Right cardiac atrium (tissue), 5 donors: ENCODE measurements around the gene CATSPER4. TPM values are rescaled to one million over a fixed set of nuclear protein-coding genes. Genes with fewer than 3 reads are reported as not detected.

ENCODE experiments used
- ATAC-seq, 2 donors: fragments of 200-7000 bp; cut with Tn5 transposase; one replicate each; pipeline versions ENCODE4 v1.8.0 to v1.9.1; 2020; ENCODE audit warnings: moderate library complexity in 2 of 2, mild to moderate bottlenecking in 1 of 2
- DNase-seq, 3 donors: peaks; one replicate each; pipeline ENCODE4 v3.0.0-alpha.2; 2020
- H3K27ac ChIP-seq: one replicate; pipeline ENCODE4 v1.5.1; 2013; ENCODE audit warnings: mild to moderate bottlenecking, low read length, control low read depth, moderate library complexity
- H3K27me3 ChIP-seq: one replicate; pipeline ENCODE4 v1.6.1; 2013; ENCODE audit not compliant: control insufficient read depth, insufficient read depth
- H3K4me1 ChIP-seq: one replicate; pipeline ENCODE4 v1.6.1; 2013; ENCODE audit warnings: low read length; ENCODE audit not compliant: control insufficient read depth, insufficient read depth
- H3K4me3 ChIP-seq: one replicate; pipeline ENCODE4 v1.5.1; 2013; ENCODE audit warnings: low read length, control low read depth
- H3K9me3 ChIP-seq: one replicate; pipeline ENCODE4 v1.6.1; 2013; ENCODE audit warnings: low read length; ENCODE audit not compliant: control insufficient read depth
- WGBS: extraction: QIAGEN DNeasy Blood & Tissue Kit; methylation state at CpG from one replicate; pipeline ENCODE4 v1.1.7; 2013; 5-methylcytosine and 5-hydroxymethylcytosine counted together
- intact Hi-C, 4 donors: fragments of 100-400 bp; cut with DNase I; formaldehyde crosslinking; loops; one replicate each; pipeline versions ENCODE4 v1.11.0 to v1.14.0; 2022 to 2023
- polyA plus RNA-seq: library from polyadenylated mRNA; stranded (reverse); fragments of 200-250 nt; gene quantifications from one replicate; pipeline ENCODE4 v1.2.3, GENCODE V29; 2013
- total RNA-seq, 4 donors: library from RNA; stranded (reverse); fragmentation: NEBNext Ultra II Directional; extraction: Animal tissue kit (Norgen Biotek cat#: 25700); gene quantifications; one replicate each; pipeline ENCODE4 v1.2.1, GENCODE V29; 2021
- donor health status: healthy with polysubstance abuse.
- donor health status: DM: no; HTN: yes; CAD: no.
- donor health status: DM: no; HTN: no; CAD: no.
- donor health status: DM: no; HTN: yes; CAD: no; lungs with severe emphysema.
- donor health status: DM: yes; HTN: yes; CAD: no.

The CATSPER4 gene
- total and polyA plus RNA-seq, 5 donors = not detected

GRCh38 chr1:26158271-26158907 is 32.0 kb upstream of the CATSPER4 start:
- Histone ChIP-seq H3K27me3 (no peaks in the 10 kb centered on the region), H3K9me3 (no peaks in the 10 kb centered on the region), H3K4me1 (peaks cover 15% of the 10 kb centered on the region), H3K4me3 (peak overlapping the region; percentile 43), H3K27ac (peak overlapping the region; percentile 97)
- no peak for DNase-seq
- ATAC-seq = no peak
- 66% methylated on average over 5 of the region's 5 CpGs for WGBS
- intact Hi-C loops = loop anchor here in 2 of 4 donors (5.0 kb wide), 2 partner anchors 46 to 121 kb away; partner anchors contain the start of gene PDIK1L (in 1 of the 2)

GRCh38 chr1:26158908-26159742 is 31.3 kb upstream of the CATSPER4 start, which contains the start of gene FAM110D:
TSS of gene FAM110D (plus strand) at chr1:26159079. CDS start at chr1:26161292, 2,213 bp downstream.
- H3K27me3 ChIP-seq = no peaks in the 10 kb centered on the region
- H3K27ac ChIP-seq = peak within 1 kb of the TSS; percentile 97
- DNase-seq (peak; percentile 32 to 79 (median 65)), ATAC-seq (peak; percentile 21 to 51)
- intact Hi-C loops = loop anchor here in 2 of 4 donors (5.0 kb wide), 2 partner anchors 47 to 122 kb away; partner anchors contain the start of gene PDIK1L (in 1 of the 2)
- no peaks in the 10 kb centered on the region for H3K9me3 ChIP-seq
- H3K4me3 ChIP-seq = peak within 1 kb of the TSS; percentile 43
- 24% methylated on average over 6 of the region's 6 CpGs for WGBS
- H3K4me1 ChIP-seq = peaks cover 15% of the 10 kb centered on the region

DNA sequence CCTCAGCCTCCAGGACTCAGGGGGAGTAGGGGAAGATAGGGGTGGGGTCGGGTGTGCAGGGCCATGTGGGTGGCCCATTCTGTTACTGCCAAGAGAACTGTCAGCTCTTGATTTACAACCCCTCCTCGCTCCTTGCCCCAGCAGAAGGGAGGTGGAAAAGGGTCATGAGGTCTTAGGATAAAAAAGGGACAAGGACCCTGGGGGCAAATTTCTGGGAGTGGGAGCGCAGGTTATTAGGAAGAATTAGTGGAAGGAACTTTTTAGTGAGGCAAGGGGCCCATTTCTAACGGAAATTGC is 30.7 kb upstream of the CATSPER4 start:
- Histone ChIP-seq H3K4me1 (peaks cover 15% of the 10 kb centered on the region), H3K27ac (peak overlapping the region; percentile 97), H3K9me3 (no peaks in the 10 kb centered on the region), H3K27me3 (no peaks in the 10 kb centered on the region), H3K4me3 (peak overlapping the region; percentile 43)
- intact Hi-C loops = loop anchor here (5.0 to 10.0 kb wide), 4 partner anchors 47 to 165 kb away; partner anchors contain the start of genes PDIK1L (in 3 of the 4) and CEP85 (in 1 of the 4)
- ATAC-seq (no peak), DNase-seq (no peak)
- WGBS = 52% methylated on average over 4 of the region's 4 CpGs

- no peaks in the 10 kb centered on the region for H3K9me3 ChIP-seq
- ATAC-seq (peak; percentile 12 to 34), DNase-seq (peak; percentile 26 to 69 (median 67))
- intact Hi-C loops = loop anchor here in 3 of 4 donors (5.0 to 10.0 kb wide), 3 partner anchors 48 to 164 kb away; partner anchors contain the start of genes PDIK1L (in 2 of the 3) and CEP85 (in 1 of the 3)
- H3K4me1 ChIP-seq = peaks cover 11% of the 10 kb centered on the region
- peak overlapping the region; percentile 54 for H3K27ac ChIP-seq
- peak overlapping the region; percentile 32 for H3K4me3 ChIP-seq
- H3K27me3 ChIP-seq = no peaks in the 10 kb centered on the region
- WGBS = 32% methylated on average over 18 of the region's 18 CpGs
Observed at GRCh38 chr1:26160527-26161414, 29.6 kb upstream of the CATSPER4 start.

DNA sequence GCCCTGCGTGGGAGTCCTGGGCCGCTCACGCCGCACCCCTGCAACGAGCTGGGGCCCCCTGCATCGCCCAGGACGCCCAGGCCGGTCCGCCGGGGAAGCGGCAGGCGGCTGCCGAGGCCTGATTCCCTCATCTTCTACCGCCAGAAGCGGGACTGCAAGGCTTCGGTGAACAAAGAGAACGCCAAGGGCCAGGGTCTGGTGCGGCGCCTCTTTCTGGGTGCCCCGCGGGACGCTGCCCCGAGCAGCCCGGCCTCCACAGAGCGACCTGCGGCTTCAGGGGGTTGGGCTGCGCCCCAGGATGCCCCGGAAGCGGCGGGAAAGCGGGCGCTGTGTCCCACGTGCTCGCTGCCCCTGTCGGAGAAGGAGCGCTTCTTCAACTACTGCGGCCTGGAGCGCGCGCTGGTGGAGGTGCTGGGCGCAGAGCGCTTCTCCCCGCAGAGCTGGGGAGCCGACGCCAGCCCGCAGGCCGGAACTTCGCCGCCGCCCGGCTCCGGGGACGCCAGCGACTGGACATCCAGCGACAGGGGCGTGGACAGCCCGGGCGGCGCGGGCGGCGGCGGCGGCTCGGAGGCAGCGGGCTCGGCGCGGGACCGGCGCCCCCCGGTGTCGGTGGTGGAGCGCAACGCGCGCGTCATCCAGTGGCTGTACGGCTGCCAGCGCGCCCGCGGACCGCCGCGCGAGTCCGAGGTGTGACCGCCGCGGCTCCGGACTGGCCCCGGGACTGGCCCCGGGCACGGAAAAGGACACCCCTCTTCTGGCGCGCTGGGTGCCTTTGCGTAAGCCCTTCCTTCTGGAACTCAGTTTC is 28.8 kb upstream of the CATSPER4 start:
- Histone ChIP-seq H3K4me3 (peak overlapping the region; percentile 32), H3K27me3 (no peaks in the 10 kb centered on the region), H3K27ac (peak overlapping the region; percentile 54), H3K9me3 (no peaks in the 10 kb centered on the region), H3K4me1 (peaks cover 11% of the 10 kb centered on the region)
- peak; percentile 69 to 89 (median 89) for DNase-seq
- ATAC-seq = peak; percentile 52 to 54
- WGBS = 1% methylated on average over 98 of the region's 98 CpGs
- intact Hi-C loops = loop anchor here in 3 of 4 donors (5.0 to 10.0 kb wide), 3 partner anchors 49 to 163 kb away; partner anchors contain the start of genes PDIK1L (in 2 of the 3) and CEP85 (in 1 of the 3)

DNA sequence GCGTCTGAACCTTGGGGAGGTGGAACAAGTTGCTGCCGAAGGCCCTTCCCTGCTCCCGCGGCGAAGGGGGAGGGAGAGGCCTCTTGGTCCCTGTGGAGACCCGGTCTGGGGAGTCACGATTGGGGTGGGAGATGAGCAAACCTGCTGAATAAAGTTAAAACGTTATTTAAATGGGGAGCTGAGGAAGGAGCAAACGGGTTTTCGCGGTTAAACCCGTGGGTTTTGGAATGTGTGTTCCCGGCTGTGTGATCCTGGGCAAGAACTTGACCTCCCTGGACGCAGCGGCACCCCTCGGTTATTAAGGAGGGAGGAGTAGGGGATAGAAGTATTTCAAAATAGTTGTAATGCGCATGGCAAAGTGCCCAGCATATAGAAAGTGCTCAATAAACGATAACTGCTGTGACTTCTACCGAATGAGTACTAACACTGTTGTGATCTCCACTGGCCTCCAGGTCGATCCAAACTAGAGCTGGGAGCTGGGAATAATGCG is 28.1 kb upstream of the CATSPER4 start:
- ATAC-seq = no peak
- Histone ChIP-seq H3K9me3 (no peaks in the 10 kb centered on the region), H3K27ac (peak overlapping the region; percentile 16), H3K27me3 (no peaks in the 10 kb centered on the region), H3K4me1 (peaks cover 11% of the 10 kb centered on the region), H3K4me3 (peak overlapping the region; percentile 32)
- WGBS = 38% methylated on average over 21 of the region's 21 CpGs
- DNase-seq = peak in 1 of 3 donors; percentile 15
- intact Hi-C loops = loop anchor here in 3 of 4 donors (5.0 to 10.0 kb wide), 3 partner anchors 50 to 163 kb away; partner anchors contain the start of genes PDIK1L (in 2 of the 3) and CEP85 (in 1 of the 3)

DNA sequence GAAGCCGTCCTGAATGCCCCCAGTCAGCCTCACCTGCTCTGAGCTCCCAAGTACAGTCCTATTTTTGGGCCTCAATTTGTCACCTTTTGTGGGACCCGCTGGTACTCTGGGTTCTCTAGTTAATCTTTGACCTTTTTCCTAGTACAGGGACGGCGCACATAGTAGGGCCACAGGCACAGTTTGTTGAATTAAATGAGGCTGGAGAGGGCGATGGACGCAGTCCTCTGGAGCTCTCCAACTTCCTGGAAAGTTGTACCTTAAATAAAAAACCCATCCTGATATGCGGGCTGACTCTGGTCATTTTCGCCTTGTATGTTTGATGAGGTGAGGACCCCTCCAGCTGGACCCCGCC is 26.7 kb upstream of the CATSPER4 start:
- DNase-seq = no peak
- Histone ChIP-seq H3K4me1 (peaks cover 5% of the 10 kb centered on the region), H3K27me3 (no peaks in the 10 kb centered on the region), H3K27ac (no peak overlapping the region), H3K4me3 (no peak overlapping the region), H3K9me3 (no peaks in the 10 kb centered on the region)
- WGBS = 70% methylated on average over 9 of the region's 9 CpGs
- no peak for ATAC-seq
- intact Hi-C loops = loop anchor here in 3 of 4 donors (5.0 to 10.0 kb wide), 3 partner anchors 51 to 161 kb away; partner anchors contain the start of genes PDIK1L (in 2 of the 3) and CEP85 (in 1 of the 3)

- peaks cover 3% of the 10 kb centered on the region for H3K4me1 ChIP-seq
- H3K9me3 ChIP-seq = no peaks in the 10 kb centered on the region
- peak; percentile 14 to 34 for ATAC-seq
- peak overlapping the region; percentile 15 for H3K4me3 ChIP-seq
- H3K27me3 ChIP-seq = no peaks in the 10 kb centered on the region
- WGBS = 11% methylated on average over 72 of the region's 72 CpGs
- intact Hi-C loops = loop anchor here in 3 of 4 donors (5.0 to 10.0 kb wide), 3 partner anchors 52 to 161 kb away; partner anchors contain the start of genes PDIK1L (in 2 of the 3) and CEP85 (in 1 of the 3)
- DNase-seq = peak; percentile 42 to 85 (median 81)
- H3K27ac ChIP-seq = peak overlapping the region; percentile 14
Observed at GRCh38 chr1:26164036-26164860, 26.2 kb upstream of the CATSPER4 start.
